Hypothalamus (tissue), 51 donors: ENCODE results near the gene PRKCZ.
"Not testable (repeated sequence)": the region's sequence is repeated elsewhere in the genome, so short reads cannot be mapped to it uniquely, and the experiment has no call there.

Experiments used
- DNase-seq, 51 donors: peaks; one replicate each; lab custom pipeline; 2025; lab: John Stamatoyannopoulos, UW

PRKCZ gene

DNA sequence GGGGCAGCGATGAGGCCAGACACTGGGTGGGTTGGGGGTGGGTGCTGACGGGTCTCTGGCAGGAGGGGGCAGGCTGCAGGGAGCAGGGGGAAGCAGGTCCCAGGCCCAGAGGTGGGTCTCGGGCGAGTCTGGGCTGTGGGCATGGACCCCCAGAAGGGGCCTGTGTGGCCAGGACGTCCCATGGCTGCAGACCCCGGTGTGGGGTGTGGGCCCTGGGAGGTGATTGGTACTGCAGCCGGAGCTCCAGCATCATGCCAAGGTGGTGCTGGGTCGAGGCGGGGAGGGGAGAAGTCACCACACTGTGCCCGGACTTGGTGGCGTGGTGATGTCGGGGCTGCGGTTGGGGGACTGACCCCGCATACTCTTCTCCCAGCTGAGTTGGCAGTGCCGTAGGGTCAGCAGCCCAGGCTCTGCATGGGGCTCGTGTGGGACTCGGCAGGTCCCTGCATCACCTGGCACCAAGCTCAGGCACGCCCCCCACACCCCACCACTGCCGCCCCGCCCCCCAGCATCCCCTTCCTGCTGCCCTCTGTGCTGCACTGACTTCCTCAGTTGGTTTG, 31.2 kb downstream of the PRKCZ start:
- no peak for DNase-seq

DNA sequence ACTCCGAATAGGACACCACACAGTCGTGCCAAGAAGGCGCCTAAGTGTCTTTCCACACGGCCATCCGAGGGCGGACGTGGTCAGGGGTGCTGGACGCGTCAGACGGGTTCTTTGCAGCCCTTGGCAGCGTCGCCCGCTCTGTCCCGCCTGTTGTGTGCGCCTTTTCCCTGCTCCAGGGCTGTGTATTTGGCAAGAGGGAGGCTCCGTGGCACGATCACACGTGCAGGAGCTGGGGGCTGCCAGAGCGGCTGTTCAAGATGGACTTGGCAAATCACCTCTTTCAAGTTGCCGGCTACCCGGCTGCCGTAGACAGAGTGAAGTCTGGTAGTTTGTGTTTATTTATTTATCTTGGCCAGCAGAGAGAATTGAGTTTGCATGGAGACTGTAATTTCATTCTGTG, 31.9 kb downstream of the PRKCZ start:
- DNase-seq: no peak

DNA sequence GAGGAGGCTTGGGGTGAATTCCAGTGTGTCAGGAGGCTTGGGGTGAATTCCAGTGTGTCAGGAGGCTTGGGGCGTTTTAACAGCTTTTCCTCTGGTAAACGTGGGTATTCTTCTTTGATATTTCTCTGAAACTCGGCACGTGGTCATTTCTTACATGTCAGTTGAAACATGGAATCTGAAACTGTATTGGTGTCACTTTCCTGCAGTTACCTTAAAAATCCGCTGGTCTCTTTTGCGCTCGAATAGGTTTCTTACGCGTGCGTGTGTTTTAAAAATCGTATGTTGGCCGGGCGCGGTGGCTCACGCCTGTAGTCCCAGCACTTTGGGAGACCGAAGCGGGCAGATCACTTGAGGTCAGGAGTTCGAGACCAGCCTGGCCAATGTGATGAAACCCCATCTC, 33.5 kb downstream of the PRKCZ start:
- no peak for DNase-seq

DNA sequence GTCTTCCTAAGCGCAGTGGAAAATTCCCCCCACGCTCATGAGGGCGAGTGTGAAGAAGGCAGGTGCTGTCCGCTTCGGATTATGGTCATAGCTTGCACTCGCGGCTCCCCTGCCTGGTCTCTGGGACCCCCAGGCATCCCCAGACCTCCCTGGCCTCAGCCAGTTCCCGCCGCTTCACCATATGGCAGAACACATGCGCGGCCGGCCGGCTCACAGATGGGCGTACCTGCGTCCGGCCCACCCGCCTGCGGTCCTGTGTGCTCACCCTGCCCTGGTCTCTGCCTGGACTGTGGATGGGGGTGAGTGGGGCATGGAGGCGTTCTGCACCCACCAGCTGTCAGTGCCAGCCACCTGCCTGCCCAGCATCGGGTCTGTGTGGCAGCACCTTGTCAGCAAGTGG, 34.1 kb downstream of the PRKCZ start:
- DNase-seq: no peak

DNA sequence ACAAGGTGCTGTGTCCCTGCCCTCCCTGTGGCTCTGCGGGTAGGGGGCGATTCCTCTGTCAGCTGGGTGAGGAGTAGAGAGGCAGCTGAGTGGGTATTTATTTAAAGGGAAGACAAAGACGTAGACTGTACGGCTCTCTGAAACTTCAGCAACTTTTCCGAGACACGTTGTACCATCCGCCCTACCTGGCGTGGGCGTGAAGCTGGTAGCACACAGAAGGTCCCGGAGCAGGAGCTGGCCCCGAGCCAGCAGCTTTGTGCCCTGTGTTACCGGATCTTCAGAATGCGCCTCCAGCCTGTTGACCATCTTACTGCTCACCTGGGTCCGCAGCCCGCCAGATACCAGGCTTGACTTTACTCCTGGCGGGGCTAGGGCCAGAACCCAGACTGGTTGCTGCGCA, 34.9 kb downstream of the PRKCZ start:
- DNase-seq: peak in 1 of 51 donors; percentile 29

DNA sequence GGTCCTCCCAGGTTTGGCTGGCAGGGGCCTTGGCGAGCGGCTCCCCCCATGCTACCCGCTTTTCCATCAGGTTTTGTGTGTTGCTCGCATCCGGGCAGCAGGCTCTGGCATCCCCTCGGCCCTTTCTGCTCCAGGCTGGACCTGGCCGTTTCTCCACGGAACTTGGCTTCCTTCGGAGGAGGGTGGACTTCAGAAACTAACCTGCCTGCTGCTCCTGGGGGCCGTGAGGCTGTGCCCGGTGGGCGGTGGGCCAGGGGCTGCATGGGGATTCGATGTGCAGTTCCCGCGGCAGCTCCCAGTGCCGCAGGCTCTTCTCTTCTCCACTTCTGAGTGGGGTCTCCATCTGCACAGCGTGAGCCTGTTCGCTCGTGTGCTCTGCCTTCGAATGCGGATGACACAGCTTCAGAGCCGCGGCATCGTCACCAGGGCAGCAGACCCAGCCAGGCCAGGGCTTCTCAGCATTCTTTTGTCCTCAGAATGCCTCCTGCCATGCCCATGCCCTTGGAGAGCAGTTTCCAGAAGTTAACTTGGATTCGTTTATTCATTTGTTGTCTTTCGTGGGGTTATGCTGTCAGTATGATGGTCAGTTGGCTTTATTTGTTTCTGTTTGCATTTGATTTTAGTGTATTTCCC, 36.4 kb downstream of the PRKCZ start:
- peak in 17 of 51 donors; percentile 12 to 47 (median 26) for DNase-seq

DNA sequence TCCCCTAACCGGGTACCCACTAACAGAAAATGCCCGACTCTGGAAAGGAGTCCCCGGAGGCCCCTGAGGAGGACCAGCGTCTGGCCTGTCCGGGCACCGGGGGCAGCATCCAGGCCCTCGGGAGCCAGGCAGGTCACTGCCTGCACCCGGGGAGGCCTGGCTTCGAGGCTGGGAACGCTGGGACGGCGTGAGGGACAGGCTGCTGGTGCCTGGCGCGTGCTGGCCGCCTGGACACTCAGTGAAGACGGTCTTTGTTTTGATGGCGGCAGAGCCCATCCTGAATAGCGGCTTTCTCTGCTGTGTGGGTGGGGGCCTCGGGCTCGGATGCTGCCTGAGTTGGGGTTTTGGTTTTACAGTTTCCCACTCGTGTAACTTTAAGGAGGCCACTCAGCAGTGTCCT, 37.6 kb downstream of the PRKCZ start:
- DNase-seq: peak in 42 of 51 donors; percentile 18 to 86 (median 69)

DNA sequence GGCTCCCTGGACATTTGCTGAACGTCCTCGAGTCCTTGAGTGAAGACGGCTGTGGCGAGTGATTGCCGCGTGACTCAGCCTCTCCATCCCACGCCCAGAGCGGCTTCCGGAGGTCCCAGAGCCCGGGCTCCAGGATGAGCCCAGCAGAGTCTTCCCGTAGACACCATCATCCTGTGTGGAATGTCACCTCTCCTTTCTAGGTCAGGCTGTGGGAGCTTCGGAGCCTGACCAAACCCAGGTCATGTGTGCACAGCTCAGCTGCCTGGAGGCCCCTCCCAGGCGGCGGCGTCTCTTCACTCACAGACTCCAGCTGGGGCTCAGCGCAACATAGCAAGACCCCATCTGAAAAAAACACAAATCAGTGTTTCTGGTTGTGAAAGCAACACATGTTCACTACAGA, 38.2 kb downstream of the PRKCZ start:
- DNase-seq: peak in 13 of 51 donors; percentile 15 to 52 (median 30)

DNA sequence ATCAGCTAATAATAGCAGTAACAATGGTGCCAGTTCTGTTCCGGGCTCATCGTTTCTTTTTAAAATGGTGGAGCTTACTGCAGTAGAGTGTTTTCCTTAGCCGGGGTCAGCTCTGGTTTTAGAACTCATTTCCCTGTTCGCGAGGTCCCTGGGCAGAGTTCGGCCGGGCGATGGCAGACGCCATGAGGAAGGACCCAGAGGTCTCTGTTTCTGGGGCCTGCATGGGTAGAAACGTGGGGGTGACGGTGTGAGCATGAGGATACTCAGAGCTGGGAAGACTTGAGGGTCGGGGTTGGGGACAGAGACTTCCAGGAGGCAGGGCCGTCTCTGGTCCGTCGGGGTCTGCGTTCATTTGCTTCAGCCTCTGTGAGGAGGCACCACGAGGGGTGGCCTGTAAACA, 38.8 kb downstream of the PRKCZ start:
- no peak for DNase-seq

DNA sequence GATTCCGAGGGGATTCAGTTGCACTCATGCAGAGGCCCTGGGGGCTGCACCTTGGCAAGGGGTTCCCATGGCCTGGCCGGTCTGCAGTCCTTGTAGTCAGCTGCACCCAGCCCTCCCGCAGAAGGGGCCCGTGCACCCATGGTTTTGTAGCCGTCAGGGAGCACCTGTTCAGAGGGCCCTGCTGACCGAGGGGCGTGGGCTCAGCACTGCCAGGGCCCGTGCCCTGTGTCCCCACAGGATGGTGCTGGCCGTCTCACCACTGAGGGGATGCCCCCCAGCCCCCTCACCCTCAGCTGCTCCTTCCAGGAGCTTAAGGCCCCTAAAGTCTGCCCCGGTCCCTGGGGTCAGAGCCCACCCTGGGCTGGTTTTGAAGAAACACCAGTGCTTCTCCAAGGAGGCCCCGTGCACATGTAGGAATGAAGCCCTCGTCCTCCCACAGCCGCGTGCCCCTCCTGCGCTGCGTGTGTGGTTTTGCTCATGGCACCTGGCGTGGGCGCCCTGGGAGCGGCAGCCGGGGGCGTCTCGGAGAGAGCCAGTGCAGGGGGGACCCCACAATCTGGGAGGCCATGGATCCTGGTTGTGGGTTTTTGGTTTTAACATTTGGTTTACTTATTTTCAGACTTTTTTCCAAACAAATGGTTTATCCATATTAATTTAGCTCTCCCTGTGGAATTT, 40.1 kb downstream of the PRKCZ start:
- DNase-seq: no peak

DNA sequence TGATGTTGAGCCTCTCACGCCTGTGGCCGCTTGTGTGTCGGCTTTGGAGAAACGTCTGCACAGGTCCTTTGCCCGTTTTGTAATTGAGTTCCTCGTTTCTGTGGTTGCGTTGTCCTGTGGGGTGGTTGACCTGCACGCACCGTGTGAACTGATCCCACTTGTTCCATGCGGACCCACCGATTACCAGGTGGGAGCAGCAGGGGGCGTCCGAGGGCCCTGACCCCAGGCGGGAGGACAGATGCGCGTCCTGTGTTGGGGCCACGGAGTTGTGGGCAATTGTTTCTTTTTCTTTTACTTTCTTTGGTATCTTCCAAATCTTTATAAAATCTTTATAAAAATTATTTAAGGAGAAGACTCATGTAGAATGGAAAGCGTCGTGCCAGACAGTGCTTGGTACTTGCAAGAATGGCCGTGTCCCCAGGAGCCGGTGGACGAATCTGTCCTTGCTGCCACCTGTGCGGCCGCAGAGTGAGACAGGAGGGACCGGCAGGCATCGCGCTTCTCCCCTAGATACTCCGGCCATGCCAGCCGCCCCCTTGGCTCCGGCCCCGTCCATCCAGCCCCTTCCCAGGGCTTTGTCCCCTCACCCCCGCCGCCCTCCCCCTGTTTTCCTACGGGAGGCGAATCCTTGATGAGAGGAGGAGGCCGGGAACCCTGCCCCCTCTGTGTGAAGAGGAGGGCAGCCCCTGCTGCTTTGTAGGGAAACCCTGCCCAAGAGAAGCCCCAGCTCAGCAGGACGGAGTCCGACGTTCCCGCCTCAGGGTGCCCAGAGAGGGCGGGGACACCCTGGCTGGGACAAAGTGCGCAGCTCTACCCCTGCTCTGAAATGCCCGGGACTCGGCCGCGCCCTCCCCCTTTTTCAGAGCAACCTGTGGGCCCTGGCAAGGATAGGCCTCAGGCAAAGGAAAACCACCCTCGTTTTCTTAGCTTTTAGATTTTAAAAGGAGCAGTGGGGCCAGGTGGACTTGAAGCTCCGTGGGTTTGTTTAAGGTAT, 41.7 kb downstream of the PRKCZ start:
- peak in 40 of 51 donors; percentile 11 to 82 (median 46) for DNase-seq

DNA sequence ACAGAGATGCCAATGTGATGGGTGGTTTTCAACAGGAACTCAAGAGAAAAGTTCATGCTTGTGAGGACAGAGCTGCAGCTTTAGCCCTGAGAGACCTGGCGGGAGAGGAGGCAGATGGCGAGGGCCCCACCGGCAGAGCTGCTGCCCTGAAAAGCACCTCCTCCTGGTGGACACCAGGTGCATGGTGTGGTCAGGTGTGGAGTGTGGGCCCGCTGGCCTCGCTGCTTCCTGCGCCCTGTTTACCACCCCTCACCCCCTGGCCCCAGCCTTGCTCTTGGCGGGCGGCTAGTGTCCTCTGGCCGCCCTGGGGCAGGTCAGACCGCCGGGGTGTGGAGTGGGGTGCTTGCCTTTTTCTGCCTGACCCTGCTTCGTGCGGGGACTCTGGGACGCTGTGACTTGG, 42.8 kb downstream of the PRKCZ start:
- DNase-seq: no peak

DNA sequence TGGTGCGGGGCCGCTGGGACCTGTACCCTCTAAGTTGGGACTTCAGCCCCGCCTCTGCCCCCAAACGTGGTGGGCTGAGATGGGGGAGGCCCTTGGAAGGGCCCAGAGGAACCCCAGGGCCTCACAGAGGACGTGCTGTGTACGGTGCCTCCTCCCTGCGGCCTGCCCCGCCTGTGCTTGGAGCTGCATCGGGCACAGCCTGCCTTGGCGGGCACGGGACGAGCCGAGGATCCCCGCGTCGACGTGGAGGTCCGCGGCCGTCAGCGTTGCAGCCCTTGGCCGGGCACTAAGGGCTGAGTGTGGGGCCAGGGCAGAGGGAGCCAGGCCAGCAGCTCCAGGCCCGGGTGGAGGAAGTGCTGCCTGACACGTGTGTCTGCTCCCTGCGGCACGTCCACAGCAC, 43.4 kb downstream of the PRKCZ start:
- DNase-seq: no peak

DNA sequence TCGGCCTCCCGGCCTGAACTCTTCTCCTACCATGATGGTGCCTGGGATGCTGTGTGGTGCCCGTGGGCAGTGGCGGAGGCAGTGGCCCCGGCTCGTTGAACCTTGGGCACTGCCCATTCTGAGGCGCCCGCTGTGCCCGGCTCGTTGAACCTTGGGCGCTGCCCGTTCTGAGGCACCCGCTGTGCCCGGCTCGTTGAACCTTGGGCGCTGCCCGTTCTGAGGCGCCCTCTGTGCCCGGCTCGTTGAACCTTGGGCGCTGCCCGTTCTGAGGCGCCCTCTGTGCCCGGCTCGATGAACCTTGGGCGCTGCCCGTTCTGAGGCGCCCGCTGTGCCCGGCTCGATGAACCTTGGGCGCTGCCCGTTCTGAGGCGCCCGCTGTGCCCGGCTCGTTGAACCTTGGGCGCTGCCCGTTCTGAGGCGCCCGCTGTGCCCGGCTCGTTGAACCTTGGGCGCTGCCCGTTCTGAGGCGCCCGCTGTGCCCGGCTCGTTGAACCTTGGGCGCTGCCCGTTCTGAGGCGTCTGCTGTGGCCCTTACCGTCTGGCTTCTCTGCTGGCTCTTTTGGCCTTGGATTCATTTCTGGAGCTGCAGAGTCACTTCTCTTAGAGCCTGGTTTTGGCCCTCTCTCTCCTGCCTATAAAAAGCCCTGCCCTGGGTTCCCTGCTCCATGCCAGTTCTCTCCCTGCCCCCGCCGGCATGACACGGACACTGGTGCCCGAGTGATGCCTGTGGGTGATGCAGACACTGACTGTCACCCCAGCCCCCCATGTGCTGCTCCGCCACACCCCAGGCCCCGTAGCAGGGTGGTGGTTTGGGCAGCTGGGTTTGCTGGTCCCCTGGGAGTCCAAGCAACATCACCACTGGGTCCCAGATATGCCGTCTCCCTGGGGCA, 44.3 kb downstream of the PRKCZ start:
- DNase-seq: not testable (repeated sequence)

DNA sequence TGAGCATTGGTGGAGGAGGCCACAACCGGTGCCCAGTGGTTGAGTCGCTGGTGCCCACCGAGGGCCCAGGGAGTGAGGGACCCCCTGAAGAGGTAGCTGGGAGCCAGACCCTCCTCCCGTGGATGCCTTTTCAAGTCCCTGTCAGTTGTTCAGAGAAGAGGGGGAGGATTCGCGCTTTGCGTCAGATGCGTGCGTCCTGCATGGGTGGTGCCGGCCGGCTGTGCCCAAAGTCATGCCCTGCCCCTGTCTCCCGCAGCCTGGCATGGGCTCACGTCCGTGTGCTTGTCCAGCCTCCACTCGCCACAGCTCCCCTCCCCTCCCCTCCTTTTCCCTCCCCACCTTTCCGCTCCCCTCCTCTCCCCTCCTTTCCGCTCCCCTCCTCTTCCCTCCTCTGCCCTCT, 45.2 kb downstream of the PRKCZ start:
- DNase-seq: no peak

DNA sequence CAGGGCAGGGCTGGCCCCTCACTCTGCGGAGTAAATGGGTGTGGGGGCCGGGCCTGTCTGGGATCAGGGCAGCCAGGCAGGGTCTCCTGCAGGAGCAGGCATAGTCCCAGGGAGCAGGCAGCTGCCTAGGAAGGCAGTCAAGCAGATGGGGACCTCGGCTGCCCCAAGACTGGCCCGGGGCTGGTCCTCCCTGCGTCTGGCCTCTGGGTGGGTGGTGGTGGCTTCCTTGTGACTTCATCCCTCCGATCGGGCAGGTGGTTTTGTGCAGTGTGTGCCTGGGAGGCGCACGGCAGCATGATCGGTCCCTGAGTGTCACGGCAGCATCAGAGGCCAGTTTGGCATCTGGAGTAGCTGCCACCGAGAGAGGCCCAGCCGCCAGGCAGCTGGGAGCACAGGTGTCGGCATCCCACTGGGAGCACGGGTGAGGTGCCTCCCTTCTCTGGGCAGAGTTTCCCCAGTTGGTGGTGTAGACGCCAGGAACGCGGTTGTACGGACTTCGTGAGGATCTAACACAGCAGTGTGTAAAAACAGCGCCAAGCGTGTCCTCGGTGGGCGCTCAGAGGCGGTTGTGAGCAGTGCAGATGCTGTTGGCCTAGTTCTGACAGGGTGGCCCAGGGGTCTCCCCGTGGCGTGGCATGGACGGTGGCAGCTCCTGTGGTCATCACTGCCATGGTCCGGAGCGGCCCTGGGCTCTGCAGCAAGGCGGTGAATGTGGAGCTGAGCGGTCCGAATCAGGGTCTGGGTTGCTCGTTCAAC, 45.9 kb downstream of the PRKCZ start:
- no peak for DNase-seq

DNA sequence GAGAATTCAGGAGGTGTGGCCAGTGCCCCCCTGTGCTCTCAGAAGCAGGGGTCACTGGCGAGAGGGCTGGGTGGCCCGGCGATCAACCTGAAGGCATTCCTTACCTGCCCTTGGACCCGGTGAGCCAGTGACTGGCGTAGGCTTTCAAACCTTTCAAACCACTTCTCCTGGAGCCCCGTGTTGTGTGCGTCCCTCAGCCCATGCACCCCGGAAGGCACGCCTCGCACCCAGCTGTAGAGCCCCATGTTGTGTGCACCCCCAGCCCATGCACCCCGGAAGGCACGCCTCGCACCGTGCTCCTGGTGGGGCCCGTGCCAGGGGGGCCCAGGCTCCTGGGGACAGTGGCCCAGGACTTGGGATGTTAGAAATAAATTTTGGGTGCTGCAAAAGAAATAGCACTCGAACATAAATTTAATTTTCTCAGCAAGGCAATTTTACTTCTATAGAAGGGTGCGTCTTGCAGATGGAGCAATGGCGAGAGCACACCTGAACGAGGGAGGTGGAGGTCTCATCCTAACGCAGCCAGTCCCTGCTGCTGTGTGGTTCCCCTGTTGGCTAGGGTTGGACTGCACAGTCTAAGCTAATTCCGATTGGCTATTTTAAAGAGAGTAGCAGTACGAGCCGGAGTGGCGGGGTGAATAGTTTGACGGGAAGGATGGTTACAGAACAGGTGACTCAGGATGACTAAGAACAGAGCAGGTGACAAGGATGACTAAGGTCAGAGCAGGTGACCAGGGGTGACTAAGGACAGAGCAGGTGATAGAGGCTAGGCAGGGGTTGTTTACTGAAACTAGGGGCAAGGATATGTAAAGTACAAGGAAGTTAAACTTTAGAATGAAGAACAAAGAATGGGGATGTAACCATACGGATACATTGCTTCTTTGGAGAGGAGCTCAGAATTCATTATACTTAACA, 47.4 kb downstream of the PRKCZ start:
- no peak for DNase-seq

DNA sequence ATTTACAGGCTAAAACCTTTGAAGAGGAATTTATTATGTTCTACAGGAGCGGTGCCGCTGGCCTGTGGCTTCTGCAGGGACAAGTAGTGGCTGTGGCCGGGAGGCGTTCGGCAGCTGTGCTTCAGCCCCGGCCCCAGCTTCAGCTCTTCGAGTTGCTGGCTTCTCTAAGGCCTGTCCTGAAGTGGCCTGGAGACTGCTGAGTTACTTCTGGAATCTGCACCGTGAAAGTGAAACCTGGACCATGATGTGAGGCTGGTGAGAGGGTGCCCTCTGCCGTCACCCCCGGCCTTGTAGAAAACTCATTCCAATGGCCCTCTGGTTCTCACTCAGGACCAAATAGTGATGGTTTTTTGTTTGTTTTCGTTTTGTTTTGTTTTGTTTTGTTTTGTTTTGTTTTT, 48.1 kb downstream of the PRKCZ start:
- peak in 10 of 51 donors; percentile 16 to 64 (median 41) for DNase-seq
